Esophagus (tissue), 2 donors: ENCODE measurements around the gene ANP32A. TPM values are rescaled to one million over a fixed set of nuclear protein-coding genes. Genes with fewer than 3 reads are reported as not detected.

ENCODE experiments used
- polyA plus RNA-seq, 2 donors: library from polyadenylated mRNA; stranded (reverse); fragments of 200-250 nt; gene quantifications; one replicate each; pipeline ENCODE4 v1.2.3, GENCODE V29; 2013
- donor health status: healthy with polysubstance abuse.
- donor health status: Bipolar disorder and iron deficiency.

ANP32A gene
- polyA plus RNA-seq, 2 donors = 45.5 to 51.7 TPM

Other genes with a start within 250 kb of the ANP32A start
- under 1 TPM; 0.24 to 0.35 TPM for gene CORO2B, start 241.9 kb downstream of the ANP32A start, polyA plus RNA-seq
- 1 to 10 TPM; 1.1 to 1.2 TPM for gene SPESP1, start 109.6 kb upstream of the ANP32A start, polyA plus RNA-seq
- gene NOX5, start 193.8 kb upstream of the ANP32A start, polyA plus RNA-seq = under 1 TPM; 0.26 to 0.29 TPM